ENCODE results near the gene HBP1. TPM values are rescaled to one million over a fixed set of nuclear protein-coding genes. Genes with fewer than 3 reads are reported as not detected.

The HBP1 gene
- total and polyA plus RNA-seq, 2 of the 13 experiments (the other 11 are each of a cell fraction or from before 2014, with no cell fraction given) = 22.9 to 44.1 TPM

GRCh38 chr7:107187774-107188173 lies 19.0 kb downstream of the HBP1 start (continued):
- TF ChIP-seq ZNF407 (CRISPR knock-in tag; IDR thresholded peaks at IDR 0.05; ENCODE audit: not compliant biosample characterization) (no peak), PRPF4 (IDR thresholded peaks at IDR 0.05; ENCODE audit: low read depth, low read length, poor library complexity, severe bottlenecking) (no peak), RXRB (CRISPR knock-in tag; IDR thresholded peaks at IDR 0.05; ENCODE audit: borderline replicate concordance) (no peak), ZMYM2 (CRISPR knock-in tag; IDR thresholded peaks at IDR 0.05) (no peak), PBX2 (CRISPR knock-in tag; IDR thresholded peaks at IDR 0.05) (no peak)

All from HepG2 (cell line).